A673 (cell line): Measurements from ENCODE around the gene EBP.

Source experiments
- EZH2 ChIP-seq: fragments of 200-600 bp; sonication (generic); IDR thresholded peaks from 2 replicates; pipeline ENCODE4 v1.6.1; 2017; ENCODE audit warnings: borderline replicate concordance, low read depth, mild to moderate bottlenecking, mixed read lengths, antibody characterized with exemption, low read length; ENCODE audit not compliant: poor library complexity, severe bottlenecking
- TF ChIP-seq, protein P1 (sequence below): fragments of 300-800, 200-600 bp; sonication (generic); conservative IDR thresholded peaks from 2 replicates; pipeline ENCODE4 v1.5.1; 2017; ENCODE audit warnings: low read depth, mild to moderate bottlenecking, antibody characterized with exemption, low read length, moderate library complexity, mixed read lengths

DNA sequence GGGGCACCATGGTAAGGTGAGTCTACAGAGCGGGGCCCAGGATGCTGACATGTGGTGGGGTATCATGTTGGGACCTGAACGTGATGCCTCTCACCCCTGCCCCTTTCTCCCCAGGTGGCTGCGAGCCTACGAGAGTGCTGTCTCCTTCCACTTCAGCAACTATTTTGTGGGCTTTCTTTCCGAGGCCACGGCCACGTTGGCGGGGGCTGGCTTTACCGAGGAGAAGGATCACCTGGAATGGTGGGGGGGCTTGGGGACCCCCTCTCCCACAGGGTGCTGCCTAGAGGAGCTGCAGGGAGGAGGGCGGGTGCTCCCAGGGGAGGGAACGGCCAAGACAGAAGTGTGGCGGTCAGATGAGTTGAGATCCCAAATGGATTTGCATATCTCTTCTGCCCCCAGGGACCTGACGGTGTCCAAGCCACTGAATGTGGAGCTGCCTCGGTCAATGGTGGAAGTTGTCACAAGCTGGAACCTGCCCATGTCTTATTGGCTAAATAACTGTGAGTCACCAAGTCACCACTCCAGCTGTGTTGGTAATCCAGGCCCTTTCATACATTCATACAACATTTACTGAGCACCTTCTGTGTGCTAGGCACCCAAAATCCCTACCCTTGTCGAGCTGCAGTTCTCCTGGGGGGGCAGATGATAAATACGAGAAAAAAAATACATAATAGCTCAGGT lies 7.3 kb upstream of the EBP start:
- TF ChIP-seq, protein P1, sequence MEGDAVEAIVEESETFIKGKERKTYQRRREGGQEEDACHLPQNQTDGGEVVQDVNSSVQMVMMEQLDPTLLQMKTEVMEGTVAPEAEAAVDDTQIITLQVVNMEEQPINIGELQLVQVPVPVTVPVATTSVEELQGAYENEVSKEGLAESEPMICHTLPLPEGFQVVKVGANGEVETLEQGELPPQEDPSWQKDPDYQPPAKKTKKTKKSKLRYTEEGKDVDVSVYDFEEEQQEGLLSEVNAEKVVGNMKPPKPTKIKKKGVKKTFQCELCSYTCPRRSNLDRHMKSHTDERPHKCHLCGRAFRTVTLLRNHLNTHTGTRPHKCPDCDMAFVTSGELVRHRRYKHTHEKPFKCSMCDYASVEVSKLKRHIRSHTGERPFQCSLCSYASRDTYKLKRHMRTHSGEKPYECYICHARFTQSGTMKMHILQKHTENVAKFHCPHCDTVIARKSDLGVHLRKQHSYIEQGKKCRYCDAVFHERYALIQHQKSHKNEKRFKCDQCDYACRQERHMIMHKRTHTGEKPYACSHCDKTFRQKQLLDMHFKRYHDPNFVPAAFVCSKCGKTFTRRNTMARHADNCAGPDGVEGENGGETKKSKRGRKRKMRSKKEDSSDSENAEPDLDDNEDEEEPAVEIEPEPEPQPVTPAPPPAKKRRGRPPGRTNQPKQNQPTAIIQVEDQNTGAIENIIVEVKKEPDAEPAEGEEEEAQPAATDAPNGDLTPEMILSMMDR: no peak
- TF ChIP-seq EZH2: no peak
